Type B pancreatic cell (in vitro differentiated cells): ENCODE results near the gene TWIST2. TPM values are rescaled to one million over a fixed set of nuclear protein-coding genes. Genes with fewer than 3 reads are reported as not detected.

Source experiments
- DNase-seq: peaks from one replicate; pipeline ENCODE4 v3.0.0; 2021; ENCODE audit warnings: mixed read lengths; ENCODE audit not compliant: unreplicated experiment; ENCODE audit errors: extremely low spot score
- H3K27ac Mint-ChIP-seq: 2 replicates; pipeline ENCODE4 v1.8.0; 2021; ENCODE audit warnings: mild to moderate bottlenecking, mixed read lengths
- H3K27me3 Mint-ChIP-seq: 2 replicates; pipeline ENCODE4 v1.8.0; 2021; ENCODE audit warnings: mixed read lengths
- H3K36me3 Mint-ChIP-seq: 2 replicates; pipeline ENCODE4 v1.8.0; 2021; ENCODE audit warnings: mixed read lengths
- H3K4me1 Mint-ChIP-seq: one replicate; pipeline ENCODE4 v1.8.0; 2021; ENCODE audit warnings: mixed read lengths; ENCODE audit not compliant: unreplicated experiment
- H3K4me3 Mint-ChIP-seq: 2 replicates; pipeline ENCODE4 v1.8.0; 2021; ENCODE audit warnings: mild to moderate bottlenecking, mixed read lengths
- H3K9me3 Mint-ChIP-seq: 2 replicates; pipeline ENCODE4 v1.8.0; 2021; ENCODE audit warnings: mixed read lengths
- total RNA-seq: library from RNA; stranded (reverse); gene quantifications from 2 replicates; pipeline ENCODE4 v1.2.1, GENCODE V29; 2021; ENCODE audit warnings: low replicate concordance
- TF ChIP-seq, protein P1 (sequence below): fragments of 200-600 bp; sonication (generic); conservative IDR thresholded peaks from 2 replicates; pipeline ENCODE4 v1.5.0; 2021; ENCODE audit warnings: antibody characterized with exemption, mild to moderate bottlenecking

Gene TWIST2
- total RNA-seq, 1 donor from 2014 or later = 27.3 TPM

DNA sequence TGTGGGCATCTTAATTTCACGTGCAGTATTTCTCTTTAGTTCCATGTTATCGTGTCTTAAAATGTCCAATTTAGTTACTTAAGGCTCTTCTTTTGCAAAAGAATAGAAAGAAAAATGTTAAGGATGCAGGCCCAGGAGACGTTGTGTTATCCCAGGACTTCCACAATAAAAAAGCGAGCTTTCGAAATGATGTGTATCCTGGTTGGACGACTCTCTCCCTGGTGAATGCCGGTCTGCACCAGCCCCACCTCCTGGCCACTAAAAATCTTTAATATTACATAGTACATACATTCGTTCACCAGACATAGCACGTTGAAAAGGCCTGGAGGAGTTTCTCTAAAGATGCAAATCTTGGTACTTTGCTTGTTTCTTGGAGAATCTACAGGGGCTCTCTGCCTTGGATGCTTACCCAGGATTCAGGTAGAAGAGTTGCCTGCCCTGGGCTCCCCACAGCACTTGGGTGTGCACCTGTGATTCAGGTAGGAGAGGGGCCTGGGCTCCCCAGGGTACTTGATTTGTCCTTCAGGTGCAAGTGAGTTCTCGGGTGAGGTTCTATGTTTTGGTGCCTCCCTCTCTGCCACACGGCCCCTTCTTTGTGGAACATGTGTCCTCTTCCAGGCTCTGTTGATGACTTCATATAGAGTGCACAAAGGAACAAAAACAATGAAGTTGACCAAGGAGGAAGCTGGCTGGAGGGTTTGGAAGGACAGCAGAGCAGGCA, 26.6 kb downstream of the TWIST2 start:
- Mint-ChIP-seq H3K9me3 (no peaks in the 10 kb centered on the region), H3K27ac (peak overlapping the region; percentile 51)

DNA sequence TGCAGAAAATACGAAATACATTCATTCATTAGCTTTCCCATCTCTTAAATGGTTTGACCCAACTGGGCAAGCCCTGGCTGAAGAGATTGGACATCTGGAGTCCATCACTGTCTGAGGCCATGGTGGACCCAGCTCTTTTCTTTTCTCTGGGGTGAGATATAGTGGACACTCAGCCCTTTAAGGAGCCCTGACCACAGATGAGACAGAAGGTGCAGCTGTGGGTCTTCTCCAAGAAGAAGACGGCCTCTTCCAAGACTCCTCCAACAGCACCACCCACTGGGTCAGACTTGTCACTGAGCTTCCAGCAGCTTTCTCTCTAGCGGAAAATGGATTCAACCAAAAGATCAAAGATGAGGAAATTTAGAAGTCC, 27.2 kb downstream of the TWIST2 start:
- Mint-ChIP-seq H3K27me3 (peaks cover 16% of the 10 kb centered on the region), H3K36me3 (peaks cover 4% of the 10 kb centered on the region), H3K27ac (peak overlapping the region; percentile 51), H3K9me3 (no peaks in the 10 kb centered on the region), H3K4me1 (peaks cover 11% of the 10 kb centered on the region), H3K4me3 (no peak overlapping the region)
- no peak for DNase-seq
- TF ChIP-seq, protein P1, sequence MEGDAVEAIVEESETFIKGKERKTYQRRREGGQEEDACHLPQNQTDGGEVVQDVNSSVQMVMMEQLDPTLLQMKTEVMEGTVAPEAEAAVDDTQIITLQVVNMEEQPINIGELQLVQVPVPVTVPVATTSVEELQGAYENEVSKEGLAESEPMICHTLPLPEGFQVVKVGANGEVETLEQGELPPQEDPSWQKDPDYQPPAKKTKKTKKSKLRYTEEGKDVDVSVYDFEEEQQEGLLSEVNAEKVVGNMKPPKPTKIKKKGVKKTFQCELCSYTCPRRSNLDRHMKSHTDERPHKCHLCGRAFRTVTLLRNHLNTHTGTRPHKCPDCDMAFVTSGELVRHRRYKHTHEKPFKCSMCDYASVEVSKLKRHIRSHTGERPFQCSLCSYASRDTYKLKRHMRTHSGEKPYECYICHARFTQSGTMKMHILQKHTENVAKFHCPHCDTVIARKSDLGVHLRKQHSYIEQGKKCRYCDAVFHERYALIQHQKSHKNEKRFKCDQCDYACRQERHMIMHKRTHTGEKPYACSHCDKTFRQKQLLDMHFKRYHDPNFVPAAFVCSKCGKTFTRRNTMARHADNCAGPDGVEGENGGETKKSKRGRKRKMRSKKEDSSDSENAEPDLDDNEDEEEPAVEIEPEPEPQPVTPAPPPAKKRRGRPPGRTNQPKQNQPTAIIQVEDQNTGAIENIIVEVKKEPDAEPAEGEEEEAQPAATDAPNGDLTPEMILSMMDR = no peak

More for the DNA sequence above, 26.6 kb downstream of the TWIST2 start:
- H3K4me3 Mint-ChIP-seq = no peak overlapping the region
- TF ChIP-seq, protein P1 = no peak
- no peak for DNase-seq
- peaks cover 8% of the 10 kb centered on the region for H3K36me3 Mint-ChIP-seq
- H3K4me1 Mint-ChIP-seq = peaks cover 11% of the 10 kb centered on the region
- H3K27me3 Mint-ChIP-seq = peaks cover 16% of the 10 kb centered on the region

DNA sequence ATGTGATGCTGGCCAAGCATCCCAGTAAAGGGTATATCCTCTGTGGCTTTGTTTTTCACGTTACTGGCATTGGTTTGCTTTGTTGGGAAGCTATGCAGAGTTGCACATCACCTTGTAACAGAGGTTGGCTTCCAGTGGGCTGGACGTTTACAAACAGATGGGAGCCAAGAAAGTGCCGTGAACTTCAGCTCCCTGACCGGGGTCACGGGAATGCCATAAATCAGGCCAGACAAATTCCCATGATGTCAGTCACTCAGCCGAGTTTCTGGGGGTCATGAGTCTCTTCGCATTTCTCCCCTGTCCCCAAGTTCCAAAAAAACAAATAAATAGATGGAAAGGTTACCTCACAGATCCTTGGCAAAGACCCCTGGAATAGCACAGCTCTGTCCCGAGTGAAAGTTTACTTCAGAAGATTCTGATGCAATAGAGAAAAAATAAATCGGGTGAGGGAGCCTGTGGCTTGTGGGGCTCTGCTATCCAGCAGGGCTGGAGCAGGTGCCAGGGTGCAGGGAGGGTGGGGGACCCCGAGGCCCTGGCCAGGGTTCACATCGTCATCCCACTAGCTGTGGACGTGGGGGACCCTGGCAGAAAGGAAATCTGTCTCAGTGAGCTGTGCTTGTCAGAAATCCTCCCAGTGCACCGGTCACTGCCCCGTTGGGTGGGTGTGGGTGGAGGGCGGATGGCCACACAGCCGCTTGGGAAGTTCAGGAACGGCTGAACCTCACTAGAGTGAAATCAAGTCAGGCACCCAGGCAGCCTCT, 27.8 kb downstream of the TWIST2 start:
- H3K27ac Mint-ChIP-seq = no peak overlapping the region
- no peak for DNase-seq

DNA sequence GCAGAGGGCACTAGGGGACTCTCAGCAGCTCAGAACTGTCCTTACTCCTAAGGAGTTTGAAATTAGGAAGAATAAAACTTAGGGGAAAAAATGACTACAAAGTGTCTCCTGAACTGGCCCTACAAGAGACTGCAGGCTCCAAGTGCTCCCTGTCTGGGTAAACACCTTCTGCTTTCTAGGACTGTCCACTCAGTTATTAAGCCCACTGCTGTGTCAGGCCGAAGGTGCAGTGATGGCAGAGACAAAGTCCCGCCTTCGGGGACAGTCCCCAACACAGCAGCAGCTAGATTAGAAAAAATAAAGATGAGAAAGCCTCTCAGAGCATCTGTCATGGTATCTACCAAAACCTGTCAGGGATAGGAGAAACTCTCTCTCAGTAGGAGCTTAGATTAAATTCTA, 28.3 kb downstream of the TWIST2 start:
- no peak for DNase-seq
- peaks cover 4% of the 10 kb centered on the region for H3K36me3 Mint-ChIP-seq
- H3K4me3 Mint-ChIP-seq = no peak overlapping the region
- TF ChIP-seq, protein P1 = no peak
- H3K9me3 Mint-ChIP-seq = no peaks in the 10 kb centered on the region
- H3K27me3 Mint-ChIP-seq = peaks cover 16% of the 10 kb centered on the region
- H3K27ac Mint-ChIP-seq = no peak overlapping the region
- H3K4me1 Mint-ChIP-seq = peaks cover 11% of the 10 kb centered on the region

More for the DNA sequence above, 27.8 kb downstream of the TWIST2 start:
- Mint-ChIP-seq H3K4me1 (peaks cover 11% of the 10 kb centered on the region), H3K4me3 (no peak overlapping the region), H3K27me3 (peaks cover 16% of the 10 kb centered on the region), H3K36me3 (peaks cover 4% of the 10 kb centered on the region), H3K9me3 (no peaks in the 10 kb centered on the region)
- TF ChIP-seq, protein P1 = no peak

DNA sequence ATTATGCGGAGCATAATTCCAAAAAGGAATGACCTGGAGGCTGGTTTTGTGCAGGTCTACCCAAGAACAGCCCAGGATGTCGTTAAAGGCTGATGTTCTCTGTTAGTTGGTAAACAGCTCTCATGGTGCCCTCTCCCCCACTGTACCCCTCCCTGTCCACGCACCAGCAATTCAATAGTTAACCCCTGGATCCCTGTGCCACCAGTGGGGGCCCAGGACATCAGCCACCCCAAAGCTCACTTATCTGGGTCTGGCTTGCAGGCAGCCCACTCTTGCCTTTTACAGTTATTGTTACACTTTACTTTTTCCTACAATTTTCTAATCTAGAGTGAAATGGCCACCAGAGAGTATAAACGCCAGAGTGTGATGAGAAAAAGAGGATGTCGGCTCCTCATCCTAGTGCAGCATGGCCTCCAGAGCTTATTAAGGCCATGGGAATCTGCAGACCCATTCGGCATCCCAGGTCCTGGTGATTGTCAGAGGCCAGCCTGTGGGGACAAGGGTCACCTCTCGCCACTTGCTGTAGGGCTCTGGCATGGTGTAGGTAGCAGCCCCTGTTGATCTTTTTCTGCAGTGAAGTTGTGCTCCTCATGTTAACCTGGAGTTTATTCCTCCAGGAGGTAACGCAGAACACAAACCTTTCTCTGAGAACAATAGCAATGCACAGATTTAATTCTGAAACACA, 30.3 kb downstream of the TWIST2 start:
- H3K27ac Mint-ChIP-seq = no peak overlapping the region
- H3K27me3 Mint-ChIP-seq = peaks cover 28% of the 10 kb centered on the region
- H3K4me1 Mint-ChIP-seq = peaks cover 23% of the 10 kb centered on the region
- no peak for DNase-seq
- H3K36me3 Mint-ChIP-seq = peaks cover 4% of the 10 kb centered on the region
- no peak overlapping the region for H3K4me3 Mint-ChIP-seq
- TF ChIP-seq, protein P1 = no peak
- no peaks in the 10 kb centered on the region for H3K9me3 Mint-ChIP-seq
